Measurements from ENCODE around the gene RNF151. TPM values are rescaled to one million over a fixed set of nuclear protein-coding genes. Genes with fewer than 3 reads are reported as not detected.

RNF151 gene
- total RNA-seq, 1 donor from 2014 or later: not detected

DNA sequence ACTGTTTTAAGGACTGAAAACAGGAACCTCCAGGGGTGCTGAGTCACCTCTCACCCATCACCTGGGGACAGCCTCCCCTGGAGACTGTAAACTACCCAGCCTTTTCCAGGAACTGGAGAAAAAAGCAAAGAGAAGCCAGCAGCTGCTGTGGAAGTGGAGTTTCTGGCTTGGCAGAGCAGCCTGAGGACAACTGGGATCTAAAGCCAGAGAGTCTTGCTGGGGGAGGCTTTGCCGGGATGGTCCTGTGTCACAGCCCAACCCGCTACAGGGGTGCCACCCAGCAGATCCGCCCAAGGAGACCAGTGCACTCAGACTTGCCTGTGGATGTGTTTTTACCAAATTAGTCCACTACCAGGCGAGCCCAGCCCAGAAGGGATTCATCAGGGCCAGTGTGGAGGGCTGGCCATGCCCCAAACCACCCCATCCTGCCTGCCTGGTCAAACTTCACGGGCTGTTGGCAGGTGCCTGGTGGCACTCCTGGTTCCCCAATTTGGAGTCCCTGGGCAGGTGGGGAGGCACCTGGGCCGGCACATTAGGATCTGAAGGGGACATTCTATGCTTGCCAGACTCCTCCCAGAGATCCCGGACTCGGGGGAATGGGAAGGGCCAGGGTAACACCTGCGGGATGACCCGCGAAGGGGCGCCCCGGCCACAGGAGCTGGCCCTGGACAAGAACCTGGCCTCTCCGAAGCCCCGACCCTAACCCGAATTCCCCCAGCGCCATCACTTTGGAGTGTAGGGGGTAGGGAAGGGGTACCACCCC lies 24.4 kb upstream of the RNF151 start:
- DNase-seq (ENCODE audit: low read depth) (no peak), FAIRE-seq (no peak)
- H3K9ac ChIP-seq (ENCODE audit: low read length): peak overlapping the region; percentile 85
- H3K4me2 ChIP-seq (ENCODE audit: low read length): peak overlapping the region; percentile 97
- H3K27ac ChIP-seq (ENCODE audit: low read depth, low read length): peak overlapping the region; percentile 61
- H3K79me2 ChIP-seq (ENCODE audit: insufficient read depth, low read length): peaks cover 16% of the 10 kb centered on the region
- H3K9me3 ChIP-seq (ENCODE audit: insufficient read depth, low read depth, low read length): no peaks in the 10 kb centered on the region
- Mint-ChIP-seq H3K27me3 (ENCODE audit: low read depth, unreplicated experiment) (no peaks in the 10 kb centered on the region), H3K9me3 (ENCODE audit: unreplicated experiment) (no peaks in the 10 kb centered on the region), H3K4me3 (ENCODE audit: unreplicated experiment) (peak overlapping the region; percentile 86), H3K36me3 (ENCODE audit: low read depth, unreplicated experiment) (peaks cover 3% of the 10 kb centered on the region), H3K4me1 (ENCODE audit: low read depth, unreplicated experiment) (peaks cover 10% of the 10 kb centered on the region), H3K27ac (ENCODE audit: unreplicated experiment) (peak overlapping the region; percentile 41)
- H3K4me1 ChIP-seq (ENCODE audit: insufficient read depth, low read length): peaks cover 21% of the 10 kb centered on the region
- TF ChIP-seq, protein P1, sequence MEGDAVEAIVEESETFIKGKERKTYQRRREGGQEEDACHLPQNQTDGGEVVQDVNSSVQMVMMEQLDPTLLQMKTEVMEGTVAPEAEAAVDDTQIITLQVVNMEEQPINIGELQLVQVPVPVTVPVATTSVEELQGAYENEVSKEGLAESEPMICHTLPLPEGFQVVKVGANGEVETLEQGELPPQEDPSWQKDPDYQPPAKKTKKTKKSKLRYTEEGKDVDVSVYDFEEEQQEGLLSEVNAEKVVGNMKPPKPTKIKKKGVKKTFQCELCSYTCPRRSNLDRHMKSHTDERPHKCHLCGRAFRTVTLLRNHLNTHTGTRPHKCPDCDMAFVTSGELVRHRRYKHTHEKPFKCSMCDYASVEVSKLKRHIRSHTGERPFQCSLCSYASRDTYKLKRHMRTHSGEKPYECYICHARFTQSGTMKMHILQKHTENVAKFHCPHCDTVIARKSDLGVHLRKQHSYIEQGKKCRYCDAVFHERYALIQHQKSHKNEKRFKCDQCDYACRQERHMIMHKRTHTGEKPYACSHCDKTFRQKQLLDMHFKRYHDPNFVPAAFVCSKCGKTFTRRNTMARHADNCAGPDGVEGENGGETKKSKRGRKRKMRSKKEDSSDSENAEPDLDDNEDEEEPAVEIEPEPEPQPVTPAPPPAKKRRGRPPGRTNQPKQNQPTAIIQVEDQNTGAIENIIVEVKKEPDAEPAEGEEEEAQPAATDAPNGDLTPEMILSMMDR (IDR thresholded peaks at IDR 0.05; ENCODE audit: insufficient read depth, low read depth, low read length): no peak
- TF ChIP-seq EZH2 (IDR thresholded peaks at IDR 0.05; ENCODE audit: insufficient read depth, low read length): no peak
- H2AFZ ChIP-seq (ENCODE audit: low read depth, low read length): peak overlapping the region; percentile 46
- peaks cover 10% of the 10 kb centered on the region for H4K20me1 ChIP-seq (ENCODE audit: insufficient read depth, low read length)
- H3K27me3 ChIP-seq (ENCODE audit: insufficient read depth, low read length): no peaks in the 10 kb centered on the region
- H3K36me3 ChIP-seq (ENCODE audit: insufficient read depth, low read length): peaks cover 10% of the 10 kb centered on the region
- peak overlapping the region; percentile 70 for H3K4me3 ChIP-seq (ENCODE audit: insufficient read depth, low read depth, low read length)

DNA sequence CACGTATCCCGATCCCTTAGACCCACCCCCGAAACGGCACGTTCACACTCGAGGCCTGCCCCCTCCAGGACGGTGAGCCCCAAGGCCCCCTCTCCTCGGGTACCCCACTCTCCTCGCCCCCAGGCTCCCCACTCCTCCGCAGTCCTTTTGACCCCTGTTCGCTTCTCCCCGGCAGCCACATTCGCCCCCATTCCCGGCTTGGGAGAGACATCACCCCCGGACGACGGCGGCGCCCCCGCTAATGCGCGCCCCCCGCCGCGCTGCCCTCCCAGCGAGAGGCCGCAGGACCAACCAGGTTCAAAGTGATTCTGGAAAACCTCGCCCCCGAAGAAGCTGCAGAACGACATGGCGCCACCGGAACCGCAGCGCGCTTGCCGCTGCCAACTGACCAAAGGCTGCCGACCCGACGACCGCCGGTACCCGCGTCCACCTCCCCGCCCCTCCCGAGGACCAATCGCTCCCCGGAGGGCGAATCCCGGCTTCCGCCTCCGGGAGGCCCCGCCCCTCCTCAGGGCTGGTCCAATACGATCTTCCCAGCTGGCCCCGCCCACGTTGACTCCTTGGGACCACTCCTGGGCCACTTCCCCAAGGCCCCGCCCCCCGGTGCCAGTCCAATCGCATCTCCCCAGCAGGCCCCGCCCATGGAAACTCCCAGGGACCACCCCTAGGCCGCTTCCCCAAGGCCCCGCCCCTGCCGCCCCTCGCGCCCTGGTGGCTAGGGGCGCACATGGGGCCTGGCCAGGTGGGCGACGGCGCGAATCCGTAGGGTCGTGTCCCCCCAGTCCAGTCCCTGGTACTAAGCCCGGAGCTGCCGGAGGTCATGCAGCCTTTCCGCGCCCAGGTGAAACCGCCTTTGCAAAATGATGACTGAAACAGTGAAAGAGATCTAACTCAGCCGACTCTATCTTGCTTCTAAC lies 23.6 kb upstream of the RNF151 start, which contains the start of gene MSRB1:
MSRB1 (minus strand) TSS at position 390 of the 917 bp plus-strand sequence; CDS start at position 347, 43 bp downstream.
- H4K20me1 ChIP-seq (ENCODE audit: insufficient read depth, low read length): peaks cover 10% of the 10 kb centered on the region
- no peak for TF ChIP-seq EZH2 (IDR thresholded peaks at IDR 0.05; ENCODE audit: insufficient read depth, low read length)
- TF ChIP-seq, protein P1 (IDR thresholded peaks at IDR 0.05; ENCODE audit: insufficient read depth, low read depth, low read length): no peak
- H3K27me3 ChIP-seq (ENCODE audit: insufficient read depth, low read length): no peaks in the 10 kb centered on the region
- H3K27ac ChIP-seq (ENCODE audit: low read depth, low read length): peak within 1 kb of the TSS; percentile 61
- peaks cover 4% of the 10 kb centered on the region for H3K27me3 Mint-ChIP-seq (ENCODE audit: low read depth, unreplicated experiment)
- peak within 1 kb of the TSS; percentile 85 for H3K9ac ChIP-seq (ENCODE audit: low read length)
- H3K79me2 ChIP-seq (ENCODE audit: insufficient read depth, low read length): peaks cover 16% of the 10 kb centered on the region
- peaks cover 7% of the 10 kb centered on the region for H3K36me3 ChIP-seq (ENCODE audit: insufficient read depth, low read length)
- peak within 1 kb of the TSS; percentile 97 for H3K4me2 ChIP-seq (ENCODE audit: low read length)
- FAIRE-seq (no peak), DNase-seq (ENCODE audit: low read depth) (peak; percentile 90)
- peaks cover 10% of the 10 kb centered on the region for H3K4me1 Mint-ChIP-seq (ENCODE audit: low read depth, unreplicated experiment)
- peaks cover 21% of the 10 kb centered on the region for H3K4me1 ChIP-seq (ENCODE audit: insufficient read depth, low read length)
- H3K9me3 ChIP-seq (ENCODE audit: insufficient read depth, low read depth, low read length): no peaks in the 10 kb centered on the region
- H2AFZ ChIP-seq (ENCODE audit: low read depth, low read length): peak within 1 kb of the TSS; percentile 83
- H3K4me3 ChIP-seq (ENCODE audit: insufficient read depth, low read depth, low read length): peak within 1 kb of the TSS; percentile 70
- H3K9me3 Mint-ChIP-seq (ENCODE audit: unreplicated experiment): no peaks in the 10 kb centered on the region
- H3K27ac Mint-ChIP-seq (ENCODE audit: unreplicated experiment): peak within 1 kb of the TSS; percentile 12
- H3K4me3 Mint-ChIP-seq (ENCODE audit: unreplicated experiment): peak within 1 kb of the TSS; percentile 86
- peaks cover 1% of the 10 kb centered on the region for H3K36me3 Mint-ChIP-seq (ENCODE audit: low read depth, unreplicated experiment)

Data from astrocyte (in vitro differentiated cells and primary cell).